HG02943 (cell line): ENCODE data around the gene GSN.
A peak's percentile ranks its signal among the peaks of the same experiment; 100 is the strongest.

ENCODE experiments used
- ATAC-seq: cut with Tn5 transposase; IDR thresholded peaks from one replicate; pipeline ENCODE4 v1.9.1; 2021; ENCODE audit warnings: mild to moderate bottlenecking, low read depth, moderate library complexity; ENCODE audit not compliant: unreplicated experiment

Gene GSN

GRCh38 chr9:121267689-121268597, at the start of gene GSN:
Gene GSN, plus strand, starts transcription at chr9:121268162. Its CDS starts 33,810 bp downstream, at chr9:121301972.
- ATAC-seq, result peak; percentile 48

DNA sequence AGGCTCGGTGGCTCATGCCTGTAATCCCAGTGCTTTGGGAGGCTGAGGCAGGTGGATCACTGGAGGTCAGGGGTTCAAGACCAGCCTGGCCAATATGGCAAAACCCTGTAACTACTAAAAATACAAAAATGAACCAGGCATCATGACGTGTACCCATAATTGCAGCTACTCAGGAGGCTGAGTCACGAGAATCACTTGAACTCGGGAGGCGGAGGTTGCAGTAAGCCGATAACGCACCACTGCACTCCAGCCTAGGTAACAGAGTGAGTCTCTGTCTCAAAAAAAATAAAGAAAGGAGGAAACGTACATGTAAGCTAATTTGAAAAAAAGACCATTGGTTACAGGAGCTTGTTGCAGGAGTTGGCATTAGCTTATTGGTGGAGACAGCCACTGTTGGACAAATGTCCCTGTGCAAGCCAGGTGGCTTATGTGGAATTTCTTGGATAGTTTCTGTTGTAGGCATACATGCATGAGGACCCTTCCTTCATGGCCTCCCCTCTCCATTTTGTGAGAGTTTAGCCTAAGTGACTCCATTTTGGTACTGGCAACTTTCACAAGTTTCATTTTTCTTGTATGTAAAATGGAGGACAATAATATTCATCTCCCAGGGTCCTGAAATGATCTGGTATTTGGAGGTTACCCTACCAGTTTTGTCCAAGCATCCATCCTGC, 49.5 kb upstream of the GSN start:
- no peak for ATAC-seq

DNA sequence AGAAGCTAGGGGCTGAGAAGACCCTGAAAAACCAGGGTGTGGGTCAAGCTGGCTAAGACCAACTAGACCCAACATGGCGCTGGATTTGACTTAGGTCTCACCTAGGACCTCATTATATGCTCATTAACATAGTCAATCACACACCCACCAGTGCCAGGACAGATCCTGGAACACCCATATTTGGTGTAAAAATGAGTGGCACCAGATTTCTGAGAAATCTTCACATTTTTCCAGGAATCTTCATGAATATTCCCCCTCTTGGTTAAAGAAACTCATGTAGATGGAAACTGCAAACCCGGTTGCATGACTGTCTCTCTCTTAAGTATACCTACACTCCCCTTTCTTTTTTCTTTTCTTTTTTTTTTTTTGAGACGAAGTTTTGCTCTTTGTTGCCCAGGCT, 48.4 kb upstream of the GSN start:
- ATAC-seq, result no peak

GRCh38 chr9:121220996-121221663, 46.8 kb upstream of the GSN start:
- no peak for ATAC-seq

GRCh38 chr9:121221664-121222055, 46.3 kb upstream of the GSN start:
- no peak for ATAC-seq

DNA sequence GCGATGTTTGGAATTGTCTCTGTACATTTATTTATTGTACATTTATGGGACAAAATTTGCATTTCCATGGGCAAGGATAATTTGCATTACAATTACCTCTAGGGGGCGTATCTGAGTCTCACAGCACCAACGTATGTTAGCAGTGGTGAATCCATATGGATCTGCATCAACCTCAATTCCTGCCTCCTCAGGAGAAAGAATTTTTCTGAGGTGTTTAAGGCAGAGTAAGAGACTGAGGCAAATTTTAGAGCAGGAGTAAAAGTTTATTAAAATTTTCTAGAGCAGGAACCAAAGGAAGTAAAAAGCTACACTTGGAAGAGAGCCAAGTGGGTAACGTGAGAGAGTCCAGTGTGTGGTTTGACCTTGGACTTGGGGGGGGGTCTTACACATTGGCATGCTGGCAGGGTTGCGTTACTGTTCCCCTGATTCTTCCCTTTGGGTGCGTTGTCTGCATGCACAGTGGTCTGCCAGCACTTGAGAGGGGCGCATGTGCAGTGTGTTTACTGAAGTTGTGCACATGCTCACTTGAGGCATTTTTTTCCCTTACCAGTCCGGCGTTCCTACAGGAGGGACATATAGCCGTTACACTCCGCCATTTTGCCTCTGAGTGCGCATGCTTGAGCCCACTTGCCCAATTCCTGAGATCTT, 45.3 kb upstream of the GSN start:
- ATAC-seq, result no peak

GRCh38 chr9:121225240-121225639, 42.7 kb upstream of the GSN start:
- ATAC-seq, result no peak

DNA sequence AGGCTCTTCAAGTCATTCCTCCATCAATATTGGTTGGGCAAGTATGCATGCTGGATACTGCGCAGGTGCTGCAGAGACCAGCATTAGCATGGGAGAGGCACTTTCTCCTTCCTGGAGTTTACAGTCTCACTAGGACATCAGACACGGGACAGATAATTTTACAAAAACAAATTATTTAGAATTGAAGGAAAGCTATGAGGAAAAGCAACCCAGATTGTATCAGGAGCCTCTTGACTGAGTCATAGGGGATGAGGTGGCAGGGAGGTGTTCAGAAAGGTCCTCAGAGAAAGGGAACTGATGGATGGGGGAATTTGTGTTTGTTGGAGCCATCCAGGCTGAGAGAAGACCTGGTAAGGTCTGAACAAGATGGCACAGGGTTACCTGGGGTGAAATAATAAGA, 41.8 kb upstream of the GSN start:
- no peak for ATAC-seq

- no peak for ATAC-seq
Observed at GRCh38 chr9:121227862-121228261, 40.1 kb upstream of the GSN start.

- no peak for ATAC-seq
Observed at GRCh38 chr9:121230256-121230655, 37.7 kb upstream of the GSN start.

DNA sequence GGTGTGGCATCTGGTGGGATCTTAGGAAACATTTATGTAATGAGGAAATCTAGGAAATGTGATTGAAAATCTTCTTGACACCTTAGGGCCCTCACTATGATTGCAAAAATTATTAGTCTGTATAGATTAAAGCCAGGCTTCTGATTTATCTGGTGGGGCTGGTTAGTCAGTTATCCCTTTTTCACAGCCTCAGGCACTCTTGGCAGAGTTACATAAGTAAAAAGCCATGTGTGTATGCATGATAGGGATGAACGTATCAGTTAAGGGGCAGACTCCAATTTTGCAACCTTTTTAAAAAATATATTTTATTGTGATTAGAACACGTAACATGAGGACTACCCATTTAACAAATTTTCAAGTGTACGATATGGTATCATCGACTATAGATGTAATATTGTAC, 35.7 kb upstream of the GSN start:
- no peak for ATAC-seq

DNA sequence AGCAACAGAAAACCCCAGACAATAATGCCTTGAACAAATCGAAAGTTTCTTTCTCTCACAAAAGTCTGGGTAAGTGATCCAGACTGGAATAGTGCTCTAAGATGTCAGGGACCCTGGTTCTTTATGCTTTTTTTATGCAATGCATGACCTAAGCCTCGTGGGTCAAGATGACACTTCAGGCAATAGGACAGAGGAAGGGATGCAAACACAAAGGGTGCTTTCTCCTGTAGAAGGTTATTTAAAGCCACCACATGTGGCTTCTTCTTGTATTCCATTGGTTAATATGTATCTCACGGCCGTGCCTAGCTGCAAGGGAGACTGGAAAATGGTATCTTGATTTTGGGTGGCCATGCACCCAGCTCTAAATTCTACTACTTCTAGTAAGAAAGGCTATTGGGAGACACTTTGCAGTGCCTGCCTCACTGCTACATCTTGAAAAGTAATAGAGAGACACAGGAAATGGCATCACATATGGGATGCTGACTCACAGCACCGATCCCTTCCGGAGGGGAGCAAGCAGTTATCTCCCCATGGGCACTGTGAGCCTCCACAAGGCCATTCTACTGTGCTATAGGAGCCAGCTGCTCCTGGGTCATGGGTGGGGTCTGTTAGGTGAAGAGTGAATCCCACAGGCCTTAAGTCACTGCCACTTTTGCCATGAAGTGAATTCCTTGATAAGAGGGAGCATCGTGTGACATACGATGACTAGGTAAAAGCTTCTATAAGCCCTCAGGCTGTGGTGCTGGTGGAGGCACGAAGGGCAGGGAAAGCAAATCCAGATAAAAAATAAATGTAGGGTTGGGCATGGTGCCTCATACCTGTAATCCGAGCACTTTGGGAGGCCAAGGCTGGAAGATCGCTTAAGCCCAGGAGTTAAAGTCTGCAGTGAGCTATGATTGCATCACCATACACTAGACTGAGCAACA, 33.8 kb upstream of the GSN start:
- ATAC-seq, result no peak

DNA sequence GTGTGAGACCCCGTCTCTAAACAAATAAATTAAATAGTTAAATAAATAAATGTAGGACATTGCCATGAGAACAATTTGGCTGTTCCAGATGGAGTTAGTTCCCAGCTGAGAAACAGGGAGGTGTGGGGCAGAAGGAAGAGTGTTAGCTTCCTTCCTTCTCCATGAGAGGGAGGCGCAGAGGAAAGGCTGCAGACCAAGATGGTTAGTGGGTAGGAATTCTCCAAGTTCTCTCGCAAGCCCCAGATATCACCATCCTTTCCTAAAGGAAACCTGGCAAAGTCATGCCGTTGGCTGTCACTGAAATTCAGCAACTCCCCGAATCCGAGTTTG, 33.2 kb upstream of the GSN start:
- no peak for ATAC-seq

DNA sequence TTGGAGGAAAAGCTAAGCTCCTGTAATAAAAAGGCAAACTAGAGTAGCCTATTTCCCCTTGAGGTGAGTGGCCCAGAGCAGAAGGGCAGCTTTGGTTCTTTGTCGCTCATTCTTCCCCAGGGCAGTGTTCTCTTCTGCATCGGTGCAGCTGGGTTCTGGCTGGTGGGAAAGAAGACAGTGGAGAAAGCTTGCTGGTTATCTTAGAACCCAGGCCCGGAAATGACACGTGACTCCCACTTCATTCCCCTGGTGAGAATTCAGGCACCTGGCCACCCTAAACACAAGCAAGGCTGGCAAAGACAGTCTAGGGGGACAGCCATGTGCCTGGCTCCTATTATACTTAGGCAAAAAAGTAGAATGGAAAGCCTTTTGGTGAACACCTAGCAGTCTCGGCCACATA, 32.5 kb upstream of the GSN start:
- ATAC-seq, result no peak

DNA sequence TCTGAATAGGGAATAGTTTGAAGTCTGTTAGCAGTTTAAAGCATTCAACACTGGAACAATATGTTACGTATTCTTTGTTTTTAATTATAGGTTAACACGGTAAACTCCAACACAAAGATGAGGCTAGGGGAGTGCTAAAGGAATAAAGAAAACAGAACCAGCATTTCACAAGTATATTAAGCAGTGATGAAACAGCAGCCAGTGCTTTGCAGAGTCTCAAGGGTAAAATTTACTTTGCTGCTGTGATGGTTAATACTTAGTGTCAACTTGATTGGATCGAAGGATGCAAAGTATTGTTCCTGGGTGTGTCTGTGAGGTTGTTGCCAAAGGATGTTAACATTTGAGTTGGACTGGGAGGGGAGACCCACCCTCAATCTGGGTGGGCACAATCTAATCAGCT, 30.0 kb upstream of the GSN start:
- no peak for ATAC-seq

GRCh38 chr9:121239071-121239470, 28.9 kb upstream of the GSN start:
- ATAC-seq, result no peak

DNA sequence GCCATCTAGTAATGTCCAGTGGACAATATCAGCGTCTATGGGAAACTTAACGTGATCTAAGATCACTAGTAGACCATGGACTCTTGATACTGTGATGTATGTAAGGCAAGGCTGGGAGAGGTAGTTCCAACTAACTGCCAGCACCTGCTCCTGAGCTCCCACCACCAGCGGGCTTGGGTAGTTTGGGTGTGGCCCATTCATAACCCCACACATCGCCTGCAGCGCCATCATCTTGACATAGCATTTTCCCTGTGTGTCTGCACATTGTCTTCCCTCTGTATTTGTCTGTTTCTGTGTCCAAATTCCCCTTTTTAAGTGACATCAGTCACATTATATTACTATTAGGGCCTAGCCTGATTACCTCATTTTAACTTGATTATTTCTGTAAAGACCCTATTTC, 28.1 kb upstream of the GSN start:
- ATAC-seq, result no peak

GRCh38 chr9:121240472-121241135, 27.4 kb upstream of the GSN start:
- no peak for ATAC-seq

DNA sequence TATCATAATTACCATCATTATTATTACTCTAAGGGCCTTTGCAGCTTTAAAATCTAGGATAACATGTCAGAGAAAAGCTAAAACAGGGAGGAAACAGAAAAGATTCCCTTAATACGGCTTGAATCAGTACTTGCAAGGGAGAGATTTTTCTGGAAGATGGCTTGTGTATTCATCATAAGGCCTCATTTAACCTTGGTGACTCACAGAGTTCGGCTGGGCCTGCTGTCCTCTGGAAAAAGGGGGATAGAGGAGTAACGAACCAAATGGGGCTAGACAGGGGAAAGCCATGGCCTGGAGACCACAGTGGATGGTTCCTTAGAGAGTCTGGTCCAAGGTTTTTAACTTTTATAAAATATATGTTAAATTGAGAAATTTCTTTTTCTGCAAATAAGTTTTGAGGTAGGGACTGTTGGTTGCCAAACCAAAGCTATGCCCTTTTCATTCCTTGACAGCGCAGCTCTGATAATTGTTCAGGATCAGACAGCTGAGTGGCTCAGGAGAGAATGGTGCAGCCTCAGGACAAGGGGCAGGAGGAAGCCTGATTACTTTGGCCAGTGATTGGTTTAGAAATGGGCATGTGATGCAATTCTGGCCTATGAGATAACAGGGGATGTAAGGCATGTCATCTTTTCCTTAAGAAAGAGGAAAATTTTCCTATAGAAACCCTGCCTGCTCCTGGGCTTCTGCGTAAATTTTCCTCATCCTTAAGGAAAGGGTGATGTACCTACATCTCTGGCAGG, 25.6 kb upstream of the GSN start:
- ATAC-seq, result no peak
